ENCODE data around the gene FMNL2.

Gene FMNL2

DNA sequence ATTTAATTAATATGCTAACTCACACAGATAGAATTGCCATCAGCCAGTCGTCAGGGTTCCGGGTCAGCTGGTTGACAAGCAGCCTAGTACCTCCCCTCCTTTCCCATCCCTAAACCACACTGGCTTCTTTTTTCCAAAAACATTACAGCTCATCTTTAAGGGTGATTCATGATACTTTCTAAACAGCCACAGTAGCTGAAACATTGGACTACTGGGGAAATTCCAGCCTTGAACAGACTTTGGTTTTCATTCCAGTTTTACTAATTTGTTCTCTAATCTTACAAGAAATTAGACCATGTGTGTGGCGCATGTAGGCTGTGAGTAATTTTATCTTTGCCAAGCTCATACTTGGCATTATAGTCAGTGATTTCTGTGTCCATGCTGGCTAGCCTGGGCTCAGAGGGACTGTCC lies 110.8 kb downstream of the FMNL2 start:
- TF ChIP-seq, protein P1, sequence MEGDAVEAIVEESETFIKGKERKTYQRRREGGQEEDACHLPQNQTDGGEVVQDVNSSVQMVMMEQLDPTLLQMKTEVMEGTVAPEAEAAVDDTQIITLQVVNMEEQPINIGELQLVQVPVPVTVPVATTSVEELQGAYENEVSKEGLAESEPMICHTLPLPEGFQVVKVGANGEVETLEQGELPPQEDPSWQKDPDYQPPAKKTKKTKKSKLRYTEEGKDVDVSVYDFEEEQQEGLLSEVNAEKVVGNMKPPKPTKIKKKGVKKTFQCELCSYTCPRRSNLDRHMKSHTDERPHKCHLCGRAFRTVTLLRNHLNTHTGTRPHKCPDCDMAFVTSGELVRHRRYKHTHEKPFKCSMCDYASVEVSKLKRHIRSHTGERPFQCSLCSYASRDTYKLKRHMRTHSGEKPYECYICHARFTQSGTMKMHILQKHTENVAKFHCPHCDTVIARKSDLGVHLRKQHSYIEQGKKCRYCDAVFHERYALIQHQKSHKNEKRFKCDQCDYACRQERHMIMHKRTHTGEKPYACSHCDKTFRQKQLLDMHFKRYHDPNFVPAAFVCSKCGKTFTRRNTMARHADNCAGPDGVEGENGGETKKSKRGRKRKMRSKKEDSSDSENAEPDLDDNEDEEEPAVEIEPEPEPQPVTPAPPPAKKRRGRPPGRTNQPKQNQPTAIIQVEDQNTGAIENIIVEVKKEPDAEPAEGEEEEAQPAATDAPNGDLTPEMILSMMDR (IDR thresholded peaks at IDR 0.05) = no peak
- no peak overlapping the region for H3K27ac ChIP-seq

DNA sequence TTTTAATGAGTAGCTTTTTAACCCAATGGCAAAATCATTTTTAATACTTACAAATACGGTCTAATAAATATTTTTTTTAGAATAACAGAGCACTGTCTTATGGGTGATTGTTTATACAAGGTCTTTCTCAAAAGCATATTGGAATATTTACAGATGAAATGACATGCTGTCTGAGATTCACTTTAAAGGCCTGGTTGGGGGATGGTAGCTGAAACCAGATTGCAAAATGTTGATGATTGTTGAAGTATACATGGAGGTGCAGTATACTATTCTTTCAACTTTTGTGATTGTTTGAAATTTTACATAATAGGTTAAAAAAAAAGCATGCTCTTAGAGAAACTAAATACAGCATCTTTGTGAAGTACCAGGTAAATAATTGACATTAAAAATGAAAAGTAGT lies 111.2 kb downstream of the FMNL2 start:
- Histone ChIP-seq H3K9me3 (no peaks in the 10 kb centered on the region), H3K4me1 (ENCODE audit: control insufficient read depth in 1 of 2, insufficient read depth in 1 of 2, low read depth in 1 of 2, low read length in 1 of 2) (no peaks in the 10 kb centered on the region)

More for the DNA sequence above, 110.8 kb downstream of the FMNL2 start:
- no peak overlapping the region for H3K4me3 ChIP-seq (ENCODE audit: low read depth in 1 of 2, low read length in 1 of 2)
- H3K4me1 ChIP-seq (ENCODE audit: control insufficient read depth in 1 of 2, insufficient read depth in 1 of 2, low read depth in 1 of 2, low read length in 1 of 2) = no peaks in the 10 kb centered on the region
- no peaks in the 10 kb centered on the region for H3K36me3 ChIP-seq
- H3K9me3 ChIP-seq = no peaks in the 10 kb centered on the region
- no peaks in the 10 kb centered on the region for H3K27me3 ChIP-seq

DNA sequence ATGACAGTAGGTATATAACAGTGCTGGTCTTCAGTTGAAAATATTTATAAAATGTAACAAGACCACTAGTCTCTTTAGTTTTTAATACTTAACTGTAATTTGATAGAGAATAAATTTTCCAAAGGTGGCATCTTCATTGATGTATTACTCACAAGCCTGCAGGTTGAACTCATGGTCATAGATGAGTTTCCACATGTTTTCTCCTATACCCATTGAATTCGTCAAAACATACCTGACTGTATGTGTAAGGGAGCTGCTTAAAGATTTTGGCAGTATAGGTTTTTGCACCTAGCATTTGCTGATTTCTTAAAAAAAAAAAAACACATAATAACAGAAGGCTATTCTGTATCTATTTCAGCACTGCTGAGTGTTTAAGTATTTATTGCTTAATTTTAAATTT lies 112.9 kb downstream of the FMNL2 start:
- Histone ChIP-seq H3K4me1 (ENCODE audit: control insufficient read depth in 1 of 2, insufficient read depth in 1 of 2, low read depth in 1 of 2, low read length in 1 of 2) (no peaks in the 10 kb centered on the region), H3K9me3 (no peaks in the 10 kb centered on the region), H3K27me3 (no peaks in the 10 kb centered on the region), H3K36me3 (no peaks in the 10 kb centered on the region), H3K4me3 (ENCODE audit: low read depth in 1 of 2, low read length in 1 of 2) (no peak overlapping the region), H3K27ac (no peak overlapping the region)
- TF ChIP-seq, protein P1 (IDR thresholded peaks at IDR 0.05) = no peak

More for the DNA sequence above, 111.2 kb downstream of the FMNL2 start:
- no peak overlapping the region for H3K27ac ChIP-seq
- H3K27me3 ChIP-seq = no peaks in the 10 kb centered on the region
- TF ChIP-seq, protein P1 (IDR thresholded peaks at IDR 0.05) = no peak
- H3K36me3 ChIP-seq = no peaks in the 10 kb centered on the region
- no peak overlapping the region for H3K4me3 ChIP-seq (ENCODE audit: low read depth in 1 of 2, low read length in 1 of 2)

DNA sequence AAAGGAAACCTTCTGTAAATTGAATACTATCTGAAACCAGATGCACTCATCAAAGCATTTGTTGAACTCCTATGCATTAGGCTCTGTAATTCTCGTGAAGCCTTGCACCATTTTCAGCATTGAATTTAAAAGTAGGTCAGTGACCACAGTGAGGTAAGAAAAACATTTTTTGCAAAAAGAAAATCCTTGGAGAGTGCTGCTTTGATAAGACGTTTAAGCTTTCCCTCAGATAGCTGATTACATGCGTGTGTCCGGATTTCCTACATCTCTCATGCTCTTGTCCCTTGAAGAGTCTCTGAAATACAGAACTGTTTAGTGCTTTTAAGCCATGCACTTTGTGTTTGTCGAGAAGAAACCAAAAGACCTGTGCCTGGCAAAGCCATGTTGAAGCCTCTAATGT lies 113.6 kb downstream of the FMNL2 start:
- no peak overlapping the region for H3K27ac ChIP-seq
- H3K4me1 ChIP-seq (ENCODE audit: control insufficient read depth in 1 of 2, insufficient read depth in 1 of 2, low read depth in 1 of 2, low read length in 1 of 2) = no peaks in the 10 kb centered on the region
- TF ChIP-seq, protein P1 (IDR thresholded peaks at IDR 0.05) = no peak
- no peaks in the 10 kb centered on the region for H3K27me3 ChIP-seq
- H3K9me3 ChIP-seq = no peaks in the 10 kb centered on the region
- H3K36me3 ChIP-seq = no peaks in the 10 kb centered on the region
- no peak overlapping the region for H3K4me3 ChIP-seq (ENCODE audit: low read depth in 1 of 2, low read length in 1 of 2)

DNA sequence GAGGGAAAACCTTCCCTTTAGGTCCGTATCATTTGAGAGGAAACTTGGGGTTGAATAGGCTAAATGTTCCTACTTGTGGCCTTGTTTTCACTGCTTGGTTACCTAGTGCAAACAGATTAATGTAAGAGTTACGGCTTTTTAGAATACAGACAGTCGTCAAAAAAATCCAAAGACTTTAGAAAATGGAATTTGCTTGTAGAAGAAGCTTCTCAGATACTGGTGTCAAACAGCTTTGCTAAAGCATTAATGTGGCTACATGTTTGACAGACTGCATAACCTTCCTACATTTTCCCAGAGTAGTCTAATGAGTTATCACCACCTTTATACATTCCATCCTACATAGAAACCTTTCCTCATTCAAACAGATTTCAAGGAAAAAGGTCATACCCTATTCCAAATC lies 114.6 kb downstream of the FMNL2 start:
- no peak overlapping the region for H3K27ac ChIP-seq
- H3K36me3 ChIP-seq = no peaks in the 10 kb centered on the region
- TF ChIP-seq, protein P1 (IDR thresholded peaks at IDR 0.05) = no peak
- H3K4me3 ChIP-seq (ENCODE audit: low read depth in 1 of 2, low read length in 1 of 2) = no peak overlapping the region
- no peaks in the 10 kb centered on the region for H3K4me1 ChIP-seq (ENCODE audit: control insufficient read depth in 1 of 2, insufficient read depth in 1 of 2, low read depth in 1 of 2, low read length in 1 of 2)
- no peaks in the 10 kb centered on the region for H3K27me3 ChIP-seq
- H3K9me3 ChIP-seq = no peaks in the 10 kb centered on the region

DNA sequence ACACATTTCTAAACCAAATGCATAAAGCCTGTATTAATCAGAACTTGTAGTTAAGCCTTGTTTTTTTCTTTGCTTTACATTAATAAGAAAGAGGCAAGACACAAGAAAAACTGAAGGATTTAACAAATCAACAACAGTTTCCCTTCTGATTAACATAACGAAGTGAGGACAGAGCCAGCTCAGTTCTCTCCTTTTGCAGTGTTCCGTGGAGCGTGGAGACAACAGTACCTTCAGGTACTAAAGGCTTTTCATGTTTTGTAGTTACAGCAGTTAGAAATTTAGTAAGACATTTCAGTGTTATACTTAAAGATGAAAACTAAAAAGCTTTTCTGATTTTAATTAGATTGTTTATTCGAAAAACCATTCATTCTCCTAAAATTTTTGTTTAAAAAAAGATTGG lies 115.2 kb downstream of the FMNL2 start:
- Histone ChIP-seq H3K9me3 (no peaks in the 10 kb centered on the region), H3K4me3 (ENCODE audit: low read depth in 1 of 2, low read length in 1 of 2) (no peak overlapping the region), H3K27me3 (no peaks in the 10 kb centered on the region), H3K36me3 (no peaks in the 10 kb centered on the region), H3K4me1 (ENCODE audit: control insufficient read depth in 1 of 2, insufficient read depth in 1 of 2, low read depth in 1 of 2, low read length in 1 of 2) (no peaks in the 10 kb centered on the region), H3K27ac (no peak overlapping the region)
- TF ChIP-seq, protein P1 (IDR thresholded peaks at IDR 0.05) = no peak

Measured in neutrophil (primary cell).